ENCODE measurements around the gene MAMLD1. TPM values are rescaled to one million over a fixed set of nuclear protein-coding genes. Genes with fewer than 3 reads are reported as not detected.

MAMLD1 gene
- total RNA-seq, 4 donors from 2014 or later = 2.2 to 7.3 (median 3.9) TPM

DNA sequence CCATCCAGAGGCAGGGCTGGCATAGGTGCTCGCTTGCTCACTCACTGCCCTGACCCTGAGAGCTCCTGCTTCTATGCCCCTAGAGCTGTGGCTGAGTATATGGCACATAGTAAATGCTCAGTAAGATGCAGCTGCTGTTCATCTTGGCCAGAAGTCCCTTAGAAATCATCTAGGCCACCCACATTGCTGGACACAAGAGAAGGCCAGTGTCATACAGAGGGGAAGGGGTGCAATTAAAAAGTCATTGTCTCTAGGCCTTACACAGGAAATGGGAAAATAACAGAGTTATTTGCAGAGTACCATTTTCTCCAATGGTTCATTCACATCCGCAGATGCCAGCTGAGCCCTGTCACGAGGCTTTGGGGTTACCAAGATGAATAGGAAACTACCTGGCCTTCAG lies 88.8 kb downstream of the MAMLD1 start:
- ATAC-seq = no peak
- no peaks in the 10 kb centered on the region for H3K4me1 ChIP-seq
- no peak overlapping the region for H3K4me3 ChIP-seq
- no peaks in the 10 kb centered on the region for H3K36me3 ChIP-seq
- WGBS, 2 donors (ENCODE audit: low coverage in 1 of 2) = 59 to 60% methylated on average over 1 to 2 of the region's 3 CpGs
- no peaks in the 10 kb centered on the region for H3K9me3 ChIP-seq
- H3K27me3 ChIP-seq = no peaks in the 10 kb centered on the region
- TF ChIP-seq EP300 (IDR thresholded peaks at IDR 0.05) = no peak
- no peak for TF ChIP-seq POLR2A (IDR thresholded peaks at IDR 0.05)
- no peak for TF ChIP-seq POLR2AphosphoS5 (IDR thresholded peaks at IDR 0.05)
- TF ChIP-seq CTCF (IDR thresholded peaks at IDR 0.05) = no peak
- H3K27ac ChIP-seq = no peak overlapping the region

DNA sequence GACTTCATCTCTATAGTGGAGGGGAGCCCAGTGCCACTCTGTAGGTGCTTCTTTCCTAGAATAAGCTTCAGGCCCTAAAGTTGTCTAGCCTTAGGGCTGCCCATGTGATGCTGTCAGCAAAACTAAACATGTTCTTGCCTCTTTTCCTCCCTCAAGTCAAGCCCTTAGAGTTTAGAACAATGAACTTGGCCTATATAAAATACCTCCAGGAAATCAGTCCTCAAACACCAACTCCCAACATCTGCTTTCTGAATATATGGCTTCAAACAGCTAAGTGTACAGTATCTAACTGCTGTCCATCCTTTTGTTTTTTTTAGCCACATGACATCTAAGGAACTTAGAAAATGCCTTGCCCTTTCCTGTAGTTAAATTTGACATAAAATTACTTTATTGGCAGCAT lies 91.0 kb downstream of the MAMLD1 start:
- Histone ChIP-seq H3K4me3 (no peak overlapping the region), H3K36me3 (no peaks in the 10 kb centered on the region), H3K4me1 (no peaks in the 10 kb centered on the region), H3K9me3 (no peaks in the 10 kb centered on the region), H3K27me3 (no peaks in the 10 kb centered on the region), H3K27ac (no peak overlapping the region)
- ATAC-seq = no peak
- TF ChIP-seq POLR2AphosphoS5 (IDR thresholded peaks at IDR 0.05) = no peak
- no peak for TF ChIP-seq EP300 (IDR thresholded peaks at IDR 0.05)
- no peak for TF ChIP-seq POLR2A (IDR thresholded peaks at IDR 0.05)
- TF ChIP-seq CTCF (IDR thresholded peaks at IDR 0.05) = no peak

DNA sequence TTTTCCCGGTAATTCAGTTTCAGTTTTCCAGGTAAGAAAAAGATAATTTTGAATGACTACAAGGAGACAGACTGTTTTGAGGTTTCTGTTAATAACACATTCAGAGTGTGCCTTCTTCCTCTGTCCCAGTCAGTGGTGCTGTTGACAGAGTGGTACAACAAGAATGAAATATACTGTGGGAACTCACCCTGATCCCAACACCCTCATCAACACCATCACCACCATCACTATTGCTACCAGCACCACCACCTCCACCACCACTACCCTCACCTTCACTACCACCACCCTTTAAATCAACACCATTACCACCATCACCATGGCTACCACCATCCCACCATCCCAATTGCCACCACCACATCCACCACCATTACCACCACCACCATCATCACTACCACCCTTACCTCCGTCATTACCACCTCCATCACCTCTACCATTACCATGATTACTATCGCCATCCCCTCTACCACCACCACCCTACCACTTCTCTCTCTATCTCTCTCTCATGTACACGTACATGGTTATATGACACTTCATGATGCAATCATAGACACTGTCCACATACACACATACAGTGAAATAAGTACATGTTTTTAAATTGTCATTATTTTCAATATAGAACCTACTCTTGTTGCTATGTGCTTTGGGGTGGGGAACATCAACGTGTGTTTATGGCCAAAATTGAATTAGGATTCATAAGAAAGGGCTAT lies 91.5 kb downstream of the MAMLD1 start:
- TF ChIP-seq POLR2AphosphoS5 (IDR thresholded peaks at IDR 0.05) = no peak
- TF ChIP-seq EP300 (IDR thresholded peaks at IDR 0.05) = no peak
- TF ChIP-seq CTCF (IDR thresholded peaks at IDR 0.05) = no peak
- TF ChIP-seq POLR2A (IDR thresholded peaks at IDR 0.05) = no peak
- WGBS, 2 donors (ENCODE audit: low coverage in 1 of 2) = 68 to 77% methylated on average over 5 of the region's 5 CpGs
- H3K4me1 ChIP-seq = no peaks in the 10 kb centered on the region
- H3K9me3 ChIP-seq = no peaks in the 10 kb centered on the region
- H3K27me3 ChIP-seq = no peaks in the 10 kb centered on the region
- no peak for ATAC-seq
- no peaks in the 10 kb centered on the region for H3K36me3 ChIP-seq
- H3K4me3 ChIP-seq = no peak overlapping the region
- H3K27ac ChIP-seq = no peak overlapping the region

DNA sequence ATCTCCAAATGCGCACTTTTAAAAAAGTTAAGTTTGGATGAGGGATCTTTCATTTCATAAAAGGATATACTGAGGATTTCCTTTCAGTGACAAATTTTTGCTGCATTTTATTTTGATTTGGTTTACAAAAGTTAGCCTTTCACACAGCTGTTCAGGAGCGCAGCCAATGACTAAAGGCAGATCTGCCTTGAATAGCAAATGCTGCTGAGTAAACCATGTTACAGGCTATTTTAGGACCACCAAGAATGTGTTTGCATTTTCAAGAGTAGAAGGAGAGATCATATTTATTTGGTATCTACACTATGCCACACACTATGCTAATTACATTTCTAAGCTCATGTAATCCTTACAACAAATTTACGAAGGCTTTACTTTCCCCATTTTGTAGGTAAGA lies 92.1 kb downstream of the MAMLD1 start:
- H3K9me3 ChIP-seq = no peaks in the 10 kb centered on the region
- TF ChIP-seq CTCF (IDR thresholded peaks at IDR 0.05) = no peak
- 64 to 74% methylated on average over 2 to 3 of the region's 3 CpGs for WGBS, 2 donors (ENCODE audit: low coverage in 1 of 2)
- no peak for ATAC-seq
- H3K36me3 ChIP-seq = no peaks in the 10 kb centered on the region
- H3K27ac ChIP-seq = no peak overlapping the region
- no peak overlapping the region for H3K4me3 ChIP-seq
- no peaks in the 10 kb centered on the region for H3K27me3 ChIP-seq
- no peaks in the 10 kb centered on the region for H3K4me1 ChIP-seq

GRCh38 chrX:150456466-150456865 lies 93.3 kb downstream of the MAMLD1 start:
- H3K4me3 ChIP-seq = no peak overlapping the region
- no peaks in the 10 kb centered on the region for H3K4me1 ChIP-seq
- H3K36me3 ChIP-seq = no peaks in the 10 kb centered on the region
- H3K9me3 ChIP-seq = no peaks in the 10 kb centered on the region
- no peak for ATAC-seq
- no peak overlapping the region for H3K27ac ChIP-seq
- TF ChIP-seq POLR2AphosphoS5 (IDR thresholded peaks at IDR 0.05) = no peak
- no peaks in the 10 kb centered on the region for H3K27me3 ChIP-seq
- 71% methylated on average over 1 of the region's 6 CpGs; no CpG with 5 or more reads in 1 of the 2 donors for WGBS, 2 donors (ENCODE audit: low coverage in 1 of 2)

Measured in gastroesophageal sphincter (tissue), 4 donors.